B cell (primary cell): ENCODE results near the gene ELMOD2. TPM values are rescaled to one million over a fixed set of nuclear protein-coding genes. Genes with fewer than 3 reads are reported as not detected.

Source experiments
- ATAC-seq: fragments of 200-7000 bp; cut with Tn5 transposase; one replicate; pipeline ENCODE4 v1.10.0; 2021; ENCODE audit warnings: low read depth, mild to moderate bottlenecking, moderate number of reproducible peaks, moderate library complexity
- CTCF ChIA-PET: fragments of 350-600 bp; sonication (Branson Sonifier 250); formaldehyde crosslinking; loops from one replicate; lab custom pipeline; 2021; ENCODE audit warnings: antibody characterized with exemption, inconsistent platforms; lab: Charles Lee
- POLR2A ChIA-PET: fragments of 350-600 bp; sonication (Branson Sonifier 250); formaldehyde crosslinking; loops from one replicate; lab custom pipeline; 2021; ENCODE audit warnings: antibody characterized with exemption; lab: Charles Lee
- DNase-seq: peaks from one replicate; pipeline ENCODE4 v3.0.0; 2013
- H2AFZ ChIP-seq: 2 replicates; pipeline ENCODE4 v1.6.1; 2012; ENCODE audit warnings: mild to moderate bottlenecking, low read depth, low read length; ENCODE audit not compliant: insufficient read depth, poor library complexity, severe bottlenecking
- H3K27ac ChIP-seq, 2 donors: 1 replicate in 1 of 2; 2 replicates in 1 of 2; pipeline ENCODE4 v1.5.1; 2012 to 2013; ENCODE audit warnings: low read length in 2 of 2, mild to moderate bottlenecking in 2 of 2, moderate library complexity in 1 of 2
- H3K27me3 ChIP-seq, 4 experiments: fragments of 200-600 bp in 1 of 4; sonication (generic) in 1 of 4; replicated peaks in 1 of 4; 1 replicate in 2 of 4; 2 replicates in 2 of 4; pipeline versions ENCODE4 v1.6.1 to v1.7.0; 2013 to 2016; ENCODE audit warnings: low read length in 3 of 4, mild to moderate bottlenecking in 2 of 4, mixed read lengths in 1 of 4, moderate library complexity in 1 of 4; ENCODE audit not compliant: insufficient read depth in 4 of 4, control insufficient read depth in 3 of 4; ENCODE audit errors: control extremely low read depth in 1 of 4
- H3K36me3 ChIP-seq, 2 experiments: replicated peaks in 1 of 2; 1 replicate in 1 of 2; 2 replicates in 1 of 2; pipeline versions ENCODE4 v1.6.1 to v1.7.1; 2013; ENCODE audit warnings: low read length in 1 of 2; ENCODE audit not compliant: insufficient read depth in 2 of 2, control insufficient read depth in 1 of 2; ENCODE audit errors: control extremely low read depth in 1 of 2, extremely low read depth in 1 of 2
- H3K4me1 ChIP-seq, 2 donors: fragments of 200-600 bp in 1 of 2; sonication (generic) in 1 of 2; 1 replicate in 1 of 2; 2 replicates in 1 of 2; pipeline versions ENCODE4 v1.5.1 to v1.6.1; 2013 to 2017; ENCODE audit warnings: low read length in 2 of 2; ENCODE audit not compliant: control insufficient read depth in 2 of 2, insufficient read depth in 2 of 2
- H3K4me2 ChIP-seq: replicated peaks from 2 replicates; pipeline ENCODE3; 2012; ENCODE audit warnings: mild to moderate bottlenecking, low read depth, low read length; ENCODE audit not compliant: poor library complexity, severe bottlenecking
- H3K4me3 ChIP-seq, 5 experiments: fragments of 200-600 bp in 1 of 5; sonication (generic) in 1 of 5; 1 replicate in 3 of 5; 2 replicates in 2 of 5; pipeline versions ENCODE4 v1.5.1 to v1.7.0; 2011 to 2016; ENCODE audit warnings: low read length in 4 of 5, mild to moderate bottlenecking in 4 of 5, low read depth in 2 of 5, control low read depth in 1 of 5, moderate library complexity in 1 of 5; ENCODE audit not compliant: insufficient read depth in 1 of 5; ENCODE audit errors: control extremely low read depth in 1 of 5, extremely low read depth in 1 of 5
- H3K79me2 ChIP-seq: fragments of 200-600 bp; sonication (generic); one replicate; pipeline ENCODE4 v1.6.0; 2016; ENCODE audit warnings: low read length; ENCODE audit not compliant: control insufficient read depth, insufficient read depth
- H3K9ac ChIP-seq: fragments of 200-600 bp; sonication (generic); 2 replicates; pipeline ENCODE4 v1.6.1; 2017; ENCODE audit warnings: mild to moderate bottlenecking, low read length, moderate library complexity
- H3K9me3 ChIP-seq, 3 donors: one replicate each; pipeline versions ENCODE4 v1.6.1 to v1.7.1; 2013; ENCODE audit warnings: low read length in 2 of 3; ENCODE audit not compliant: control insufficient read depth in 2 of 3, insufficient read depth in 1 of 3; ENCODE audit errors: control extremely low read depth in 1 of 3
- H4K20me1 ChIP-seq: 2 replicates; pipeline ENCODE4 v1.6.0; 2012; ENCODE audit warnings: mild to moderate bottlenecking, low read length; ENCODE audit not compliant: insufficient read depth, control insufficient read depth, poor library complexity, severe bottlenecking
- H3K27ac Mint-ChIP-seq: one replicate; pipeline ENCODE4 v1.8.0; 2021; ENCODE audit warnings: mixed read lengths
- H3K27me3 Mint-ChIP-seq: one replicate; pipeline ENCODE4 v1.8.0; 2021; ENCODE audit warnings: mixed read lengths
- H3K4me1 Mint-ChIP-seq: one replicate; pipeline ENCODE4 v1.8.0; 2021; ENCODE audit warnings: mixed read lengths
- H3K4me3 Mint-ChIP-seq: one replicate; pipeline ENCODE4 v1.8.0; 2021; ENCODE audit warnings: mixed read lengths
- H3K9me3 Mint-ChIP-seq: one replicate; pipeline ENCODE4 v1.8.0; 2022; ENCODE audit warnings: mixed read lengths; ENCODE audit not compliant: insufficient read depth
- EZH2 ChIP-seq: IDR thresholded peaks from 2 replicates; pipeline ENCODE4 v1.6.1; 2012; ENCODE audit warnings: borderline replicate concordance, low read depth, mild to moderate bottlenecking, moderate library complexity, low read length; ENCODE audit not compliant: insufficient read depth, poor library complexity, severe bottlenecking
- WGBS: methylation state at CpG from one replicate; pipeline ENCODE4 v1.1.5; 2013; ENCODE audit warnings: missing lambda C conversion rate; ENCODE audit not compliant: insufficient coverage; 5-methylcytosine and 5-hydroxymethylcytosine counted together
- intact Hi-C: fragments of 100-400 bp; cut with micrococcal nuclease; formaldehyde crosslinking; loops from one replicate; pipeline ENCODE4 v1.10.0; 2022
- polyA plus RNA-seq: library from polyadenylated mRNA; depleted of rRNA; stranded (reverse); fragments of >200 nt; gene quantifications from 2 replicates; pipeline ENCODE4 v1.2.3, GENCODE V29; 2012
- total RNA-seq, 2 donors: library from RNA; stranded (reverse); fragments of 120-200 nt in 1 of 2; gene quantifications; 1 replicate in 1 of 2; 2 replicates in 1 of 2; pipeline versions ENCODE4 v1.2.3 to v1.2.4, GENCODE V29; 2013 to 2022
- TF ChIP-seq, protein P1 (sequence below): fragments of 200-600 bp; IDR thresholded peaks from one replicate; pipeline ENCODE4 v1.8.0; 2022; ENCODE audit warnings: antibody characterized with exemption, mild to moderate bottlenecking

ELMOD2 gene
- total and polyA plus RNA-seq, 2 donors (not counting 1 experiment from before 2014, with no cell fraction given) = 2.2 to 25.3 TPM

DNA sequence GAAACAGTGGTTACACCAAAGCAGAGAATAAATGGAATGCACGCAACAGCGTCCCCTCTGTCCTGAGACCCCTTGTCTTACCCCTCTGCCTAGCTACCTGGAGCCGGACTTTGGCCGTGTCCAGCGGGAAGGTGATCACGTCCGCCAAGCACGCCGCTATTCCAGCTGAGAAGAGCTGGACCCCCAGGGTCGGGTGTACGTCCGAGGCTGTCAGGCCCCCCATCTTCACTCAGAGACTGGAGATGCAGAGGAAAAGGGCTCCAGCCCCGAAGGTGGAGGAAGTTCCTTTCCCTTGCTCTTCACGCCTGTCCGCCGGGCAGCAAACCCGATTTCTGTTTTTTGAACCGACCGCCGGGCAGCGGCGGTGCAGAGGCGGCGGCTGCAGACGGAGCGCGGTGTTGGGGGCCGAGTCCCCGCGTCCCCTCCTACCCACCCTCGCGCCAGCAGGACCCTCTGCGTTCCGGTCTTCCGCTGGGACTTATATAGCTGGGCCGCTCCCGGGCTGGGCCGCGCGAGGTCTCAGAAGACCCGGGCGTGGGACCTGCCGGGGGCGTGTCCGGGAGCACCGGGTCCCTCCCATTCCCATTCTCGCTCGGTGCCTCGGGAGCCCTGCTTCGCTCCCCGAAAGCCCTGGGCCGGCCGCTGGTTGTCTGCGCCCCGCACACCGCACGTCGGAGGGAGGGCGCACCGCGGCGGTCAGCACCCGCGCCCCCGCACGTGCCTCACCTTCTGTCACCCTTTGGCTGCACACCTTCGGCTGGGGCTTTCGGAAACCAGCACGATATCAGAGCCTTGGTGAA lies 44.7 kb downstream of the ELMOD2 start, which contains the start of gene UCP1:
Gene UCP1, minus strand, starts transcription at position 455 of the 800 bp plus-strand sequence. Its CDS starts 232 bp downstream, at position 223.
- no peaks in the 10 kb centered on the region for H3K36me3 ChIP-seq
- ChIA-PET POLR2A (no interaction called here), CTCF (no interaction called here)
- H3K9ac ChIP-seq = peak within 1 kb of the TSS; percentile 50
- peak; percentile 28 for ATAC-seq
- no peaks in the 10 kb centered on the region for H4K20me1 ChIP-seq
- WGBS = 4% methylated on average over 69 of the region's 69 CpGs
- H3K27ac ChIP-seq = no peak within 1 kb of the TSS
- peak; percentile 47 for DNase-seq
- H3K4me1 ChIP-seq = peaks cover 22 to 30% of the 10 kb centered on the region in 2 donors
- H3K9me3 ChIP-seq = peaks cover 4 to 10% (median 7%) of the 10 kb centered on the region in 3 donors
- Mint-ChIP-seq H3K4me3 (peak within 1 kb of the TSS; percentile 85), H3K4me1 (peaks cover 22% of the 10 kb centered on the region), H3K9me3 (peaks cover 7% of the 10 kb centered on the region), H3K27ac (no peak within 1 kb of the TSS), H3K27me3 (peaks cover 53% of the 10 kb centered on the region)
- TF ChIP-seq, protein P1, sequence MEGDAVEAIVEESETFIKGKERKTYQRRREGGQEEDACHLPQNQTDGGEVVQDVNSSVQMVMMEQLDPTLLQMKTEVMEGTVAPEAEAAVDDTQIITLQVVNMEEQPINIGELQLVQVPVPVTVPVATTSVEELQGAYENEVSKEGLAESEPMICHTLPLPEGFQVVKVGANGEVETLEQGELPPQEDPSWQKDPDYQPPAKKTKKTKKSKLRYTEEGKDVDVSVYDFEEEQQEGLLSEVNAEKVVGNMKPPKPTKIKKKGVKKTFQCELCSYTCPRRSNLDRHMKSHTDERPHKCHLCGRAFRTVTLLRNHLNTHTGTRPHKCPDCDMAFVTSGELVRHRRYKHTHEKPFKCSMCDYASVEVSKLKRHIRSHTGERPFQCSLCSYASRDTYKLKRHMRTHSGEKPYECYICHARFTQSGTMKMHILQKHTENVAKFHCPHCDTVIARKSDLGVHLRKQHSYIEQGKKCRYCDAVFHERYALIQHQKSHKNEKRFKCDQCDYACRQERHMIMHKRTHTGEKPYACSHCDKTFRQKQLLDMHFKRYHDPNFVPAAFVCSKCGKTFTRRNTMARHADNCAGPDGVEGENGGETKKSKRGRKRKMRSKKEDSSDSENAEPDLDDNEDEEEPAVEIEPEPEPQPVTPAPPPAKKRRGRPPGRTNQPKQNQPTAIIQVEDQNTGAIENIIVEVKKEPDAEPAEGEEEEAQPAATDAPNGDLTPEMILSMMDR = no peak
- no peak for TF ChIP-seq EZH2
- H3K4me2 ChIP-seq = peak within 1 kb of the TSS; percentile 82
- H3K79me2 ChIP-seq = no peaks in the 10 kb centered on the region
- peak within 1 kb of the TSS in 4 of 5 experiments; percentile 18 to 59 (median 46) for H3K4me3 ChIP-seq
- intact Hi-C loops = no loop called here
- peaks cover 5 to 77% (median 69%) of the 10 kb centered on the region in 4 experiments for H3K27me3 ChIP-seq
- H2AFZ ChIP-seq = peak within 1 kb of the TSS; percentile 49

DNA sequence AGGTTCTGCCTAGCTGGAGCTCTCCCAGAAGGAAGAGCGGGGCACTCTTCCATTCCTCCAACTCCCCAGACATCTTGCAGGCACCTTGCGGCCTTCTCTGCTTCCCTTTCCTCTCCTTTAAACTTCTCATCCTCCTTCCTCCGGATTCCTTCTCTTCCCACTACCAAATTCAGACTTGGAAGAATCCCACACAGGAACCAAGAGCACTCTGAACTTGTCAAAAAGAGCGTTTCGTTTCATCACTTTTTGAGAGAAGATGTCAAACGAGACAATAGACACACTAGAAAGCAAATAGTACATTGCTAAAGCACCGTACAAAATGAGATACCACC lies 45.3 kb downstream of the ELMOD2 start:
- Histone ChIP-seq H3K9me3 (peaks cover 4 to 10% (median 7%) of the 10 kb centered on the region in 3 donors), H3K27ac (no peak overlapping the region), H3K79me2 (no peaks in the 10 kb centered on the region), H3K4me3 (peak overlapping the region in 2 of 5 experiments; percentile 39 to 59), H3K27me3 (peaks cover 5 to 73% (median 69%) of the 10 kb centered on the region in 4 experiments), H3K4me1 (peaks cover 22 to 30% of the 10 kb centered on the region in 2 donors), H3K36me3 (no peaks in the 10 kb centered on the region), H4K20me1 (no peaks in the 10 kb centered on the region), H3K4me2 (peak overlapping the region; percentile 82), H2AFZ (peak overlapping the region; percentile 49), H3K9ac (peak overlapping the region; percentile 50)
- intact Hi-C loops = no loop called here
- Mint-ChIP-seq H3K27ac (no peak overlapping the region), H3K4me1 (peaks cover 22% of the 10 kb centered on the region), H3K9me3 (peaks cover 7% of the 10 kb centered on the region), H3K27me3 (peaks cover 55% of the 10 kb centered on the region), H3K4me3 (peak overlapping the region; percentile 85)
- WGBS = 63% methylated on average over 7 of the region's 7 CpGs
- ATAC-seq (no peak), DNase-seq (peak; percentile 20)
- TF ChIP-seq EZH2 = peak; percentile 73
- TF ChIP-seq, protein P1 = no peak
- POLR2A ChIA-PET = no interaction called here
- CTCF ChIA-PET = no interaction called here
